H1 (cell line): ENCODE data around the gene GNB1. TPM values are rescaled to one million over a fixed set of nuclear protein-coding genes. Genes with fewer than 3 reads are reported as not detected.

ENCODE experiments used
- E2F6 ChIP-seq: IDR thresholded peaks from 2 replicates; pipeline ENCODE4 v1.6.1; 2012; ENCODE audit warnings: inconsistent platforms
- POLR2AphosphoS5 ChIP-seq: IDR thresholded peaks from 2 replicates; pipeline ENCODE4 v1.6.1; 2011; ENCODE audit warnings: low read depth, low read length
- RNF2 ChIP-seq: fragments of 200-900, 300-1000 bp; sonication (generic); IDR thresholded peaks from 2 replicates; pipeline ENCODE4 v1.7.1; 2016; ENCODE audit warnings: borderline replicate concordance, low read depth, mild to moderate bottlenecking, antibody characterized with exemption, low read length; ENCODE audit not compliant: poor library complexity, severe bottlenecking; ENCODE audit errors: missing control alignments
- polyA plus RNA-seq, 7 experiments: library from polyadenylated mRNA; depleted of rRNA in 3 of 7; stranded (reverse) in 5 of 7; unstranded in 2 of 7; fragments of >200 nt in 5 of 7; fragments of 200-250 nt in 2 of 7; gene quantifications; 1 replicate in 5 of 7; 2 replicates in 1 of 7; 4 replicates in 1 of 7; pipeline versions ENCODE4 v1.2.1 to v1.2.3, GENCODE V29; 2011 to 2013; ENCODE audit warnings: missing spikeins in 2 of 7, mixed read lengths in 2 of 7
- total RNA-seq: library from RNA; stranded (reverse); fragmentation: NEBNext Ultra II Directional; extraction: Animal tissue kit (Norgen Biotek cat#: 25700); gene quantifications from 2 replicates; pipeline ENCODE4 v1.2.1, GENCODE V29; 2021

GNB1 gene
- total and polyA plus RNA-seq, 2 of the 8 experiments (the other 6 are each of a cell fraction or from before 2014, with no cell fraction given), result 343 to 382 TPM

GRCh38 chr1:1910651-1911331, 19.9 kb upstream of the GNB1 start (continued):
- TF ChIP-seq E2F6 (no peak), POLR2AphosphoS5 (no peak), RNF2 (no peak)
